LoVo (cell line): ENCODE measurements around the gene ATG4C.
A peak's percentile ranks its signal among the peaks of the same experiment; 100 is the strongest.

Experiments
- DNase-seq: peaks from one replicate; pipeline ENCODE4 v3.0.0-alpha.2; 2016; ENCODE audit warnings: low spot score

The ATG4C gene

DNA sequence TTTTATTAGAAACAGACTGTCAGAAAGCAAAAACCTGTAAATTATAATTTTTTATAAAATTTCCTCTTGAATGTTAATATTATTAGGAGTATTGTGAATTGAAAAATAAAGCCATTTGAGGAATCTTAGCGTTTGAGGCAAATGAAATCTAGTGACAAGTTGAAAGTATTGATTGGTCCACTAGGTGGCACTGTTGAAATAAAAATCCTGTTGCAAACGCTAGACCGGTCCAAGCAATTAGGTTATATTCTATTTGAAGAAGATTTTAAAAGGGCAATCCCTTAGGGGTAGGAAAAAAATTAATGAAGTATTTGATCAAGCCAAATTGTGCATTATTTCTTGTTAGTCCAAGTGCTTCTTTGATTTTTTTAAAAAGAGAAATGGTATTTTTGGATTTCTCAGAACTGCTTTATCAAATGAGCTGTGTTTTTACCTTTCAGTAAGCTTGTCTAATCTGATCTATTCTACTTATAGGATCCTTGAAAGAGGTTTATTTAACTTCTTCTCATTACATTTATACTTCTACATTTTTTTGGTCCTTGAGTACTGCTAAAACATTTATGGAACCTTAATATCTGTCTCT lies 57.7 kb downstream of the ATG4C start:
- peak; percentile 65 for DNase-seq

DNA sequence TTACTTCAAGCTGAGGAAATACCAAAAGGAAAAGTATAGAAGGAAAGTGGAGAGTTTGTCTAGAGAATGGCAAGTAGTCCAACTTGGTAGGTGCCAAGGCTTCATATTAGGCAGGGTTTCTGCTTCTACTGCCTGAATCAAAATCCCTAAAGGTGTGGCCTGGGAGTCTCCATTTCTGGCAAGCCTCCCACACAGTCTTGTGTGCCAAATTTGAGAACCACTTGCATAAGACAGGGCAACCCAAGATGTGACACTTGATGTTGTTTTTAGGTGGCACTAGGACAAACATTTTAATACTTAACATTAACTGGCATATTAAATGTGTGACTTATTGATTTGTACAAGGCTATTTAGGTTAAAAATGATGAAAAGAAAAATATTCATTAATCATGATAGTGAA lies 60.1 kb downstream of the ATG4C start:
- DNase-seq, result no peak

DNA sequence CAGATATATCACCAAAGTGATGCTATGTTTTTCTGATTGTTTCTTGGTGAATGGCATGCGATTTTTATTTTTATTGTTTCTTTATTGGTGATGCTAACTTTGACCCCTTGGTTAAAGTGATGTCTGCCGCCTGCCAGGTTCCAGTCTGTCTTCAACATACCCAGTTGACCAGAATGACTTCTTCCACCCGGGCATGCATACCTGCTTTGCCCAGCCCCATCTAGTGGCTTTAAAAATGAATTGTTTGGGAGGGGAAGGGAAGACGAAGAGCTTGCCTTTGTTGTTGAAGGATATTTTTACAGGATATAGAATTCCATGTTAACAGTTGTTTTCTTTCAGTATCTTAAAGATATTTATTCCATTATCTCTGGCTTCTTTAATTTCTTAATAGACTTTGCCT lies 65.1 kb downstream of the ATG4C start:
- no peak for DNase-seq

GRCh38 chr1:62852253-62852652 lies 68.3 kb downstream of the ATG4C start:
- DNase-seq, result no peak

DNA sequence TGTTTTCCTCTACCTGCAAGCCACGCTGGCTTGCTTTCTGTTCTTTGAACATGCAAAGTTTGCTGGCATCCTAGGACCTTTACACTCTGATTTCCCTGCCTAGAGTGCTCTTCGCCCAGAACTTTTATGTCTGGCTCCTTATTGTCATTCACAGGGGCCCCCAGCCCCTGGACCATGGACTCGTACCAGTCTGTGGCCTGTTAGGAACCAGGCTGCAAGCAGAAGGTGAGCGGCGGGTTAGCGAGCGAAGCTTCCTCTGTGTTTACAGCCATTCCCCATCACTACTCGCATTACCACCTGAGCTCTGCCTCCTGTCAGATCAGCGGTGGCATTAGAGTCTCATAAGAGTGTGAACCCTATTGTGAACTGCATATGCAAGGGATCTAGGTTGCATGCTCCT lies 73.0 kb downstream of the ATG4C start:
- no peak for DNase-seq

- DNase-seq, result no peak
Observed at GRCh38 chr1:62869217-62869754, 85.4 kb downstream of the ATG4C start.

GRCh38 chr1:62870148-62870547 lies 86.2 kb downstream of the ATG4C start:
- no peak for DNase-seq

- DNase-seq, result no peak
Observed at GRCh38 chr1:62875676-62876075, 91.7 kb downstream of the ATG4C start.

DNA sequence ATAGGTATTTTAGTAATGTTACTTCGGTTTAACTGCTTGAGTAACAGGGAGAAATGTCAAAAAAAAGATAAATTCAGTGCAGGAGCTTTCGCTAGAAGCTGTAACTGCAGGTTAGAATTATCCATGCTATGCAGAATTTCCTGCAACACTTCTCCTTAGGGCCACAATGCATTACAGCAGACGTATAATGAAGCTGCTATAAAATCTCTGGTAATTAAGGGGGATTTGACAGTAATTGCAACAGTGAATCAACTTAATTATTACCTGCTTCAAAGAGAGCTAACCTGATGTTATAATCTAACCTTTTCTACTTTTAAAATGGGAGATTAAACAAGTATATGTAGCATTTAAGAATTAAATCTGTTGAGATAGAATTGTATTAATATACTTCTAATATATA lies 92.6 kb downstream of the ATG4C start:
- DNase-seq, result no peak

DNA sequence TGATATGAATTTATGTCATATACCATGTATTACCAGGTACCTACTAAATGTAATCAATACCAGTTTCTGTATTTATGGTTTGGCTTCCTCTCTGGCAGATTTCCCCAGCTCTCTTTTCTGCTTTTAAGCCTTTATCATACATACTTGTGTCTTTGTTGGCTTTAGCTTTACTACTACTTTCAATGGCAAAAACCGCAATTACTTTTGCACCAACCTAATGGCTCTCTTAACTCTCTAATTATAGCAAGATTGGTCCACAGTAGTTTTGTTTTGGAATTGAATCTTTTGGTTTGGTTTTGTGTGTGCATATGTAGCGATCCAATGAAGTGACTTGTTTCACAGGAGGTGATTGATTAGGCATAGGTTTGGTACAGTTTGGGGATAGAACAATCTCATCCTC lies 93.6 kb downstream of the ATG4C start:
- DNase-seq, result no peak

DNA sequence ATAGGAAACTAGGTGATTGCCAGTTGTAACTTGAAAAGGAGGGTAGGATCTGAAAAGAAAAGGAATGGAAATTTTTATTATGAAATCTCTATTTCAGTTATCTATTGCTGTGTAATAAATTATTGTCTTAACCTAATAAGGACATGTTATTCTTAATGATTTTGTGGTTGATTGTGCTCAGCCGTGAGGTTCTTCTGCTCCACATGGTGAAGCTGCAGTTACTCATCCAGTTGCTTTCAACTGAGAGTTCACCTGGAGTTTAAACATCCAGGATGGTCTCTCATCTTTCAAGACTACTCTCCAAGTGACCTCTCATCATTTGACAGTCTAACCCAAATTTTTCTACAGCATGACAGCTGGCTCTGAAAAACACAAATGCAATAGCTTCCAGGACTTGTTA lies 96.0 kb downstream of the ATG4C start:
- no peak for DNase-seq

- no peak for DNase-seq
Observed at GRCh38 chr1:62882201-62883104, 98.5 kb downstream of the ATG4C start.

DNA sequence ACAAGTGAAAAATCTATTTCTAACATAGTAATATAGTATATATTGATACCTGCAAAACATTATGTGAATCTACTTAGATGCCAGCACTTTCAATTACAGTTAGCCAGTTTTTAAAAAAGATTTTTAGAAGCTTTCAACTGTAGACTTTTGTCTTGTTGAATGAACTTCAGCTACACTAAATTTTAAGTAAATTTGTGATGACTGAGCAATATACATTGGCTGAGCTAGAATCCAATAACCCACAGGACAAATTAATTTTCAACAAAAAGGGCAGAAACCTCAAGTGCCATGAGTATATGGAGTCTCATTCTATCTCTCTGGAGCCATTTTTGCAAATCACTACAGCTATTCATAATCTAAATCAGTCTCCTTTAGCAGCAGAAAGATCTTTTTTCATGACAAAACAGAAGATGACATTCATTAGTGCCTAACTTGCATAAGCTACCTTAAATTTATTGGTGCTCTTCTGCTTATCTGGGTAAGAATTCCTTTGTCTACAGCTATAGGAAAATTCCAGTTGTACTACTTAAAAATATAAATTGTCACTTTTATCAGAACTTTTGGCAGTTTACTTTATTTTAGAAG lies 100.3 kb downstream of the ATG4C start:
- no peak for DNase-seq

DNA sequence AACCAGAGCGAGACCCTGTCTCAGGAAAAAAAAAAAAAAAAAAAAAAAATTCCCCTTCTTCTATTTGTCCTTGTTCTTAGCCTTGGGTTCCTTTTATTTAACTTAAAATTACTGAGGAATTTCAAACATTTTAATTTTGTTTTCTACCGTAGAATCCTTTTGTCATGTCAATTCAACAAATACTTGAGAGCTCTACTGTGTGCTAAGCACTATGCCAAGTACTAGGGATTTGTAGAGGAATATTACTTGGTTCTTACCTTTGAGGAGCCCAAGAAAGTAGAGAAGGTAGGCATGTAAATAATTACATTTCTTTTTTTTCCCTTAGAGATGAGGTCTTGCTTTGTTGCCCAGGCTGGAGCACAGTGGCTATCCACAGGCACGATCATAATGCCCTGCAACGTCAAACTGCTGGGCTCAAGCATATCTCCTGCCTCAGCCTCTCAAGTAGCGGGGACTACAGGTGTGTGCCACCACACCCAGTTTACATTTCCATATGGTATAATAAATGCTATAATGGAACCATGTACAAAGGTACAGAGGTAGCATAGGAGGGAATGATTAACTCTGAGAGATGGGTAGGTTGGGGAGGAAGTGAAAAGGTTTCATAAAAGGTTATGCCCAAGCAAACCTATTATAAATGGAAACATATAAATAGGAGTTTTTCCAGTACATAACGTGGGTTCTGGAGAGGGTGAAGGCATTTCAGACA lies 104.0 kb downstream of the ATG4C start:
- DNase-seq, result no peak

GRCh38 chr1:62891956-62892562 lies 108.1 kb downstream of the ATG4C start:
- no peak for DNase-seq

- no peak for DNase-seq
Observed at GRCh38 chr1:62897788-62898187, 113.9 kb downstream of the ATG4C start.

DNA sequence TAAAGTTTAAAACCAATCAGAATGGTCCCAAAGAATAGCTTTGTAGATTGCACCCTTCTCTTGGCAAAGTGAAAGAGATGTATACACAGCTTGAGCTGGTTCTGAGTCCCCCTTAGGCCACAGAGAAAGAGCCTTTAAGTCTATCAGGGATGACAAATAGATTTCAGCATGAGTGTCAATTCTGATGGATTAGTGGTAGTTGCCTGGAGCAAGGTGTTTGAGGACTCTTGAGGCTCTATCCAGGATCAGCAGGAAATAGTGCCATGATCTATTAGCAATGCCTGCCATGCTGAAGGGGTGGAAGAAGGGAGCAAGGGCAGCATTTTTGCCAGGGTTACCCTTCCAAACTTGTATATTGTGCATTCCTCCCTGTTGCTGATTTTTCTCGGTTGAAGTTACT lies 116.6 kb downstream of the ATG4C start:
- no peak for DNase-seq

DNA sequence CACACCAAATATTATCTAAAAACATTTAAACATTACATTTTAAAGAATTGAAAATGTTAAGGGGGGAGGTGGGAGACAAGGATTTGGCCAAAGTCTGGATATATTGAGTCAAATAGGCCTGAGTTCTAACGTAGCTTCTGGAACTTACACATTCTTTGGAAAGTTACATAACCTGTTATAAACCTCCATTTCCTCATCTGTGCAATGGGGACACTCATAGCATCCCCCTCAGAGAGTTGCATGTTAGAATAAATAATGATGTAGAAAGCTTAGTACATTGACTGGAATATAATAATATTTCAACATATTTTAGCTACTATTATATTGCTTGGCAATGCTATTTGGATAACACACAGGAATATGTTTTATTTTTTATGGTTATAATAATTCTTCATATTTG lies 117.7 kb downstream of the ATG4C start:
- no peak for DNase-seq

- DNase-seq, result no peak
Observed at GRCh38 chr1:62903522-62903921, 119.6 kb downstream of the ATG4C start.

GRCh38 chr1:62903982-62904855 lies 120.3 kb downstream of the ATG4C start:
- no peak for DNase-seq

DNA sequence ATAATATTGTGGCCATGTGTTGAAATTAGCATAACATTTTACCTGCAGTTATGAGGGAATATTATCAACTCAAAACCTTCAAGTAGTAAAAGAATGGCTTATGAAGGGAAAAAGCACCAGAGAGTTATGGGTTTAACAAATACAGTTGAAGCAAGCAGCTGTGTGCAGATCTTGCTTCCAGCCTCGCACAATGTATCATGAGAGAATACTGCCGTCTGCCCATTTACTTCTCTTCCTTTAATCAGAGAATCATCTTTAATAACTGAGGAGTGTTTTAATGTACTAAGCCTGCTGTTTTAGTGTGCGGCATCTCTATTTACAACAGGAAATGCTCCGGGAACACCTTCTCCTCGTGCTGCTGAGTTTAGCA lies 120.9 kb downstream of the ATG4C start:
- no peak for DNase-seq
